GM12891 (cell line): ENCODE results near the gene GAK.

Experiments
- POLR2A ChIP-seq: IDR thresholded peaks from 2 replicates; pipeline ENCODE4 v1.6.1; 2011; ENCODE audit warnings: low read depth, low read length, control low read depth
- POLR2AphosphoS5 ChIP-seq: IDR thresholded peaks from 2 replicates; pipeline ENCODE4 v1.6.1; 2011; ENCODE audit warnings: low read depth, low read length, control low read depth
- SPI1 ChIP-seq: IDR thresholded peaks from 2 replicates; pipeline ENCODE4 v1.6.1; 2011; ENCODE audit warnings: low read depth, low read length, control low read depth
- TAF1 ChIP-seq: IDR thresholded peaks from 2 replicates; pipeline ENCODE4 v1.6.1; 2011; ENCODE audit warnings: low read depth, low read length, control low read depth

DNA sequence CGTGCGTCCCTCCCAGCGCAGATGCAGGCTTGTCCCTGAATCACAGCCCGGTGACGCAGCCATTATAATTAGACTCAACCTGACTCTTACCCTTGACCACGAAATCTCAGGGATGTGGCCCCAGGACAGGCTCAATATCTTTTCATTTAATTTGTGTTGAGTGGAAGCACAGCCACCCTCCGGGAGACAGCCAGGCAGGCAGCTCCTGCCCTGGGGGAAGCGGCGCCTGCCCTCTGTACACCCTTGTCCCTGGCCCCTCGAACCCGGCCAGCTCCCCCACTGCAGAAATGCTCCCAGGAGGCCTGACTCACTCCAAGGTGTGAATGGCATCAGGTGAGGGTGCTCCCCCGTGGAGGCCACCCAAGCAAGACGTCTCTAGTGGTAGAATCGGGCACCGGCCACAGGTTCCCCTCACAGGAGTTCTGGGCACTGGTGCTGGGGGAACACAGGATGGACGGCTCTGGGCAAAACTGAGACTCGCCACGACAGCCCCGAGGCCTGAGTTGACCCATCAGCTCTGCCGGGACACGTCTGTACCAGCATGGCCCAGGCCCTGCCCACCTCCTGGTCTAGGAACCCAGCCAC is 108.8 kb downstream of the GAK start:
- TF ChIP-seq TAF1, result no peak
- TF ChIP-seq POLR2AphosphoS5, result no peak
- no peak for TF ChIP-seq POLR2A
- TF ChIP-seq SPI1, result no peak
